ENCODE results near the gene MYH11. TPM values are rescaled to one million over a fixed set of nuclear protein-coding genes. Genes with fewer than 3 reads are reported as not detected.

Gene MYH11
- total and polyA plus RNA-seq, 10 of the 15 experiments (the other 5 are each of a cell fraction or from before 2014, with no cell fraction given) = 0.01 to 1.9 (median 0.13) TPM; not detected in 1

DNA sequence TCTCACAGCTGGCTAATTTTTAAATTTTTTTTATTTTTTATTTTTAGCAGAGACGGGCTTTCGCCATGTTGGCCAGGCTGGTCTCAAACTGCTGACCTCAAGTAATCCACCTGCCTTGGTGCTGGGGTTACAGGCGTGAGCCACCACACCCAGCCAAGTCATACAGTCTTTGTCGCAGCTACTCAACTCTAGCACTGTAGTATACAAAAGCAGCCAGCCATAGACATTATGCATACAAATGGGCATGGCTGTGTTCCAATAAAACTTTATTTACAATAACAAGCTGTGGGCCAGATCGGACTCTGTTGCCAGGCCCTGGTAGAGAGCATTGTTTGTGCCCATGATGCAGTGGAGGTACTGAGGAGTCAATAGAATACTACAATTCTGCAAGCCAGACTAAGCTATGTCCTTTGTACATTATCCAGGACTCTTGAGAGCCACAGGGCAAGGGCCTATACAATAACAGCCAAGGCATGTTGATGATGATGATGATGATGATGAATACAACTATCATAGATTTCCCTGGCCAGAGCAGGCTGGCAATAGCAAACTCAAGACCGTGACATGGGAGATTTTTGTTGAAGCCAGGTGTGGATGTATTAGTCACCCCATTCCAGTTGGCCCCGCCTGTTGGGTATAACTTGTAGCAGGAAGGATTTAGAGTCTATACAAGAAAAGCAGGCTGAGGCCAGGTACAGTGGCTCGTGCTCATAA is 101.8 kb downstream of the MYH11 start:
- no peaks in the 10 kb centered on the region for H3K79me2 ChIP-seq (ENCODE audit: control insufficient read depth, insufficient read depth, low read length)
- ChIA-PET POLR2A (interaction anchor here (1.0 kb wide), 1 partner anchor 109 kb away, joined by 3 read pairs; no protein-coding TSS in a partner anchor), CTCF (interaction anchor here (0.9 to 2.5 kb wide), 7 partner anchors 11 to 328 kb away, joined by 3 to 12 read pairs (median 5); no protein-coding TSS in a partner anchor), RAD21 (ENCODE audit: unreplicated experiment) (interaction anchor here (1.5 kb wide), 1 partner anchor 11 kb away, joined by 5 read pairs; no protein-coding TSS in a partner anchor), SMC1A (ENCODE audit: uncharacterized antibody, unreplicated experiment) (interaction anchor here (2.0 kb wide), 1 partner anchor 49 kb away, joined by 5 read pairs; no protein-coding TSS in a partner anchor)
- TF ChIP-seq, protein P1, sequence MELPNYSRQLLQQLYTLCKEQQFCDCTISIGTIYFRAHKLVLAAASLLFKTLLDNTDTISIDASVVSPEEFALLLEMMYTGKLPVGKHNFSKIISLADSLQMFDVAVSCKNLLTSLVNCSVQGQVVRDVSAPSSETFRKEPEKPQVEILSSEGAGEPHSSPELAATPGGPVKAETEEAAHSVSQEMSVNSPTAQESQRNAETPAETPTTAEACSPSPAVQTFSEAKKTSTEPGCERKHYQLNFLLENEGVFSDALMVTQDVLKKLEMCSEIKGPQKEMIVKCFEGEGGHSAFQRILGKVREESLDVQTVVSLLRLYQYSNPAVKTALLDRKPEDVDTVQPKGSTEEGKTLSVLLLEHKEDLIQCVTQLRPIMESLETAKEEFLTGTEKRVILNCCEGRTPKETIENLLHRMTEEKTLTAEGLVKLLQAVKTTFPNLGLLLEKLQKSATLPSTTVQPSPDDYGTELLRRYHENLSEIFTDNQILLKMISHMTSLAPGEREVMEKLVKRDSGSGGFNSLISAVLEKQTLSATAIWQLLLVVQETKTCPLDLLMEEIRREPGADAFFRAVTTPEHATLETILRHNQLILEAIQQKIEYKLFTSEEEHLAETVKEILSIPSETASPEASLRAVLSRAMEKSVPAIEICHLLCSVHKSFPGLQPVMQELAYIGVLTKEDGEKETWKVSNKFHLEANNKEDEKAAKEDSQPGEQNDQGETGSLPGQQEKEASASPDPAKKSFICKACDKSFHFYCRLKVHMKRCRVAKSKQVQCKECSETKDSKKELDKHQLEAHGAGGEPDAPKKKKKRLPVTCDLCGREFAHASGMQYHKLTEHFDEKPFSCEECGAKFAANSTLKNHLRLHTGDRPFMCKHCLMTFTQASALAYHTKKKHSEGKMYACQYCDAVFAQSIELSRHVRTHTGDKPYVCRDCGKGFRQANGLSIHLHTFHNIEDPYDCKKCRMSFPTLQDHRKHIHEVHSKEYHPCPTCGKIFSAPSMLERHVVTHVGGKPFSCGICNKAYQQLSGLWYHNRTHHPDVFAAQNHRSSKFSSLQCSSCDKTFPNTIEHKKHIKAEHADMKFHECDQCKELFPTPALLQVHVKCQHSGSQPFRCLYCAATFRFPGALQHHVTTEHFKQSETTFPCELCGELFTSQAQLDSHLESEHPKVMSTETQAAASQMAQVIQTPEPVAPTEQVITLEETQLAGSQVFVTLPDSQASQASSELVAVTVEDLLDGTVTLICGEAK (IDR thresholded peaks at IDR 0.05; ENCODE audit: borderline replicate concordance) = peak; percentile 75
- no peak for TF ChIP-seq BCLAF1 (IDR thresholded peaks at IDR 0.05)
- H3K27me3 ChIP-seq (replicated peaks in 1 of 2; ENCODE audit: control insufficient read depth in 2 of 2, insufficient read depth in 2 of 2, low read length in 1 of 2) = no peaks in the 10 kb centered on the region
- BruUV-seq (replicated peaks) = no TSS peak
- no peak overlapping the region for H2AFZ ChIP-seq (ENCODE audit: control insufficient read depth, low read depth, low read length)
- intact Hi-C loops (cut with micrococcal nuclease; ENCODE audit: unreplicated experiment) (loop anchor here (5.0 kb wide), 1 partner anchor 328 kb away; no protein-coding TSS in a partner anchor), in situ Hi-C loops (cut with MboI) (loop anchor here (5.0 kb wide), 1 partner anchor 372 kb away; no protein-coding TSS in a partner anchor)
- no peak for ATAC-seq
- no peak overlapping the region for H3K27ac ChIP-seq (ENCODE audit: control insufficient read depth, insufficient read depth)
- H3K4me3 ChIP-seq = no peak overlapping the region
- H3K4me1 ChIP-seq (ENCODE audit: control insufficient read depth, insufficient read depth, low read length) = no peaks in the 10 kb centered on the region
- H3K4me2 ChIP-seq (ENCODE audit: control insufficient read depth, insufficient read depth) = no peak overlapping the region
- FAIRE-seq = no peak
- no peaks in the 10 kb centered on the region for H3K36me3 ChIP-seq (ENCODE audit: control insufficient read depth in 2 of 2, insufficient read depth in 2 of 2, low read length in 1 of 2)
- WGBS (ENCODE audit: insufficient coverage, insufficient replicate concordance, low lambda C conversion rate, missing lambda C conversion rate) = 66% methylated on average over 8 of the region's 8 CpGs
- no peaks in the 10 kb centered on the region for H4K20me1 ChIP-seq (ENCODE audit: control insufficient read depth, insufficient read depth)
- H3K9me3 ChIP-seq (replicated peaks; ENCODE audit: control insufficient read depth, insufficient read depth, low read length) = no peaks in the 10 kb centered on the region
- H3K9ac ChIP-seq (ENCODE audit: control insufficient read depth, insufficient read depth, low read length) = no peak overlapping the region
- no peak for DNase-seq (ENCODE audit: low read depth, low spot score)
